Bone marrow (tissue), 2 donors: Measurements from ENCODE around the gene IQCH.
"Not testable (repeated sequence)": the region's sequence is repeated elsewhere in the genome, so short reads cannot be mapped to it uniquely, and the experiment has no call there.

Experiments
- DNase-seq, 2 donors: peaks; one replicate each; lab custom pipeline; 2025; lab: John Stamatoyannopoulos, UW

Gene IQCH

GRCh38 chr15:67246606-67247005, 8.0 kb upstream of the IQCH start:
- not testable (repeated sequence) for DNase-seq

GRCh38 chr15:67248011-67248505, 6.5 kb upstream of the IQCH start:
- no peak for DNase-seq

- no peak for DNase-seq
Observed at GRCh38 chr15:67249830-67250229, 4.8 kb upstream of the IQCH start.

DNA sequence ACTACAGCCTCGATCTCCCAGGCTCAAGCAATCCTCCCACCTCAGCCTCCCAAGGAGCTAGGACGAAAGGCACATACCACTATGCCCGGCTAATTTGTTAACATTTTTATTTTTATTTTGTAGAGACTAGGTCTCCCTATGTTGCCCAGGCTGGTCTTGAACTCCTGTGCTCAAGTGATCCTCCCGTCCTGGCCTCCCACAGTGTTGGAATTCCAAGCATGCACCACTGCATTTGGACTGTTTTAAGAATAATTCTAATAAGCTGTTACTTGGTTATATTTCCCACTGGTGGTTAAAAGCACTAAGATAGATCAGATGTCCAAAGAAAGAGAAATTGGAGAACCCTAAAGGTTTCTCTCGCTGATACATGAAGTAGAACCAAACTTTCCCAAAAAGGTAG, 3.3 kb upstream of the IQCH start:
- no peak for DNase-seq

DNA sequence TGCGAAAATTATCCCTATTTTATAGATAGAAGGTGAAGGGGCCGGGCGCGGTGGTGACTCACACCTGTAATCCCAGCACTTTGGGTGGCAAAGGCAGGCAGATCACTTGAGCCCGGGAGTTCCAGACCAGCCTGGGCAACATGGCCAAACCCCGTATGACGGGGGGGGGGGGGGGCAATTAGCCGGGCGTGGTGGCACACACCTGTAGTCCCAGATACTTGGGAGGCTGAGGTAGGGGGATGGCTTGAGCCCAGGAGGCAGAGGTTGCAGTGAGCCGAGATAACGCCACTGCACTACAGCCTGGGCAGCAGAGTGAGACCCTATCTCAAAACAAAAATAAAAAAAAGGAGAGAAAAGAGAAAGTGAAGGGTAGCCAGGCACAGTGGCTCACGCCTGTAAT, 1.5 kb upstream of the IQCH start:
- no peak for DNase-seq

GRCh38 chr15:67253549-67254237, 893 bp upstream of the IQCH start:
- DNase-seq: peak in 1 of 2 donors; percentile 21

GRCh38 chr15:67256051-67256450, 1.5 kb downstream of the IQCH start:
- no peak for DNase-seq

DNA sequence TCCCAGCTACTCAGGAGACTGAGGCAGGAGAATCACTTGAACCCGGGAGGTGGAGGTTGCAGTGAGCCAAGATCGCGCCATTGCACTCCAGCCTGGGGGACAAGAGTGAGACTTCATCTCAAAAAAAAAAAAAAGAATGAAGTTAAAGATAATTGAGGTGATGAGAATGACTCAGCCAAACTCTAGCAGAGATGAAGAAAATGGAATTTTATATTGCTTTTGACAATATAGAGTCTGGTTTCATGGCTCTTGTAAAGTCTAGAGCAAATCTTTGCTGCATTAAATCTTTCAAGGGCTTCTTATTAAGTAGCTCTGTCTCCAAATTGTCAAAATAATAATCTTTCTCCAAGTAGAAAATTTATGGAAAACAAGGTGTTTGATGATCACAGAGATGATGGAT, 3.8 kb downstream of the IQCH start:
- not testable (repeated sequence) for DNase-seq

- DNase-seq: no peak
Observed at GRCh38 chr15:67259379-67259778, 4.8 kb downstream of the IQCH start.

- DNase-seq: no peak
Observed at GRCh38 chr15:67259806-67260205, 5.2 kb downstream of the IQCH start.

- no peak for DNase-seq
Observed at GRCh38 chr15:67266870-67267269, 12.3 kb downstream of the IQCH start.

GRCh38 chr15:67267440-67267839, 12.9 kb downstream of the IQCH start:
- no peak for DNase-seq

GRCh38 chr15:67267951-67268941, 13.7 kb downstream of the IQCH start:
- no peak for DNase-seq

- no peak for DNase-seq
Observed at GRCh38 chr15:67274236-67274635, 19.6 kb downstream of the IQCH start.

DNA sequence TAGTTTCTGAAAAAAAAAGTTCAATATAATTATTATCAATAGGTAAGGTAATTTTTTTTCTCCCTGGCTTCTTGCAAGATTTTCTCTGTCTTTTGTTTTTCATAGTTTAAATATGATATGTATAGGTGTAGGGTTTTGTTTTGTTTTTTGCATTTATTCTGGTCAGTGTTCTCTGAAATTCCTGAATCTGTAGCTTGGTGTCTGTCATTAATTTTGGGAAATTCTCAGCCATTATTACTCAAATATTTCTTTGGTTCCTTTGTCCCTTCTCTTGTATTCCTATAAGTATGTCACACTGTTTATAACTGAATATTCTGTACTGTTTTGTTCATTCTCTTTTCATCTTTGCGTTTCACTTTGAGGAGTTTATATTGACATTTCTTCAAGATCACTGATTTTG, 22.1 kb downstream of the IQCH start:
- no peak for DNase-seq

- no peak for DNase-seq
Observed at GRCh38 chr15:67280217-67280616, 25.6 kb downstream of the IQCH start.

- DNase-seq: no peak
Observed at GRCh38 chr15:67281714-67282113, 27.1 kb downstream of the IQCH start.

DNA sequence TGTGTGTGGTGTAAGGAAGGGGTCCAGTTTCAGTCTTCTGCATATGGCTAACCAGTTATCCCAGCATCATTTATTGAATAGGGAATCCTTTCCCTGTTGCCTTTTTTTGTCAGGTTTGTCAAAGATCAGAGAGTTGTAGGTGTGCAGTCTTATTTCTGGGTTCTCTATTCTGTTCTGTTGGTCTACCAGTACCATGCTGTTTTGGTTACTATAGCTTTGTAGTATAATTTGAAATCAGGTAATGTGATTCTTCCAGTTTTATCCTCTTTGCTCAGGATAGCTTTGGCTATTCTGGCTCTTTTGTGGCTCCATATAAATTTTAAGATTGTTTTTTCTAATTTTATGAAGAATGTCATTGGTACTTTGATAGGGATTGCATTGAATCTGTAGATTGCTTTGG, 31.0 kb downstream of the IQCH start:
- not testable (repeated sequence) for DNase-seq

DNA sequence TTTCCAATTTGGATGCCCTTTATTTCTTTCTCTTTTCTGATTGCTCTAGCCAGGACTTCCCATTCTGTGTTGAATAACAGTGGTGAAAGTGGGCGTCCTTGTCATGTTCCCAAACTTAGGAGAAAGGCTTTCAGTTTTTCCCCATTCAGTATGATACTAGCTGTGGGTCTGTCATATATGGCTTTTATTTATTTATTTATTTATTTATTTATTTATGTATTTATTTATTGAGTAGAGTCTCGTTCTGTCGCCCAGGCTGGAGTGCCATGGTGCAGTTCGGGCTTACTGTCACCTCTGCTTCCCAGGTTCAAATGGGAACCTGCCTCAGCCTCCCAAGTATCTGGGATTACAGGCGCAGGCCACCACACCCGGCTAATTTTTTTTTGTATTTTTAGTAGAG, 31.8 kb downstream of the IQCH start:
- DNase-seq: not testable (repeated sequence)

- no peak for DNase-seq
Observed at GRCh38 chr15:67290319-67290718, 35.7 kb downstream of the IQCH start.

DNA sequence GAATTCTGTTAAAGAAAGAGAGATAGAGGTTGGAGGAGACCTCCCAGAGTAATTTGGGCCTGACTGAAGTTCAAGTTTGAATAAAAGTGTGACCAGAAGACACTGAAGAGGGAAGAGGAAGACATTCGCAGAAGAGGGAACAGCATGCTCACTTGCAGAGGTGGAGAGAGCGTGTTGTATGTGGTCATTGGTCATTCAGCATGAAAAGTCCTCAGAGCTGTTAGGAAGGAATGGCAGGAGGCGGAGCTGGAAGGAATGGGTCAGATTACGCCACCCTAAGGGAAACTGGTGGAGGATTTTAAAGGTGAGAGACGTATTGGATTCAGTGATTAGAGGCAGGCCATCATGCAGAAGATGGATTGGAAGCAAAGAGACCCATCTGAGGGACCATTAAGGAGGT, 41.6 kb downstream of the IQCH start:
- no peak for DNase-seq

DNA sequence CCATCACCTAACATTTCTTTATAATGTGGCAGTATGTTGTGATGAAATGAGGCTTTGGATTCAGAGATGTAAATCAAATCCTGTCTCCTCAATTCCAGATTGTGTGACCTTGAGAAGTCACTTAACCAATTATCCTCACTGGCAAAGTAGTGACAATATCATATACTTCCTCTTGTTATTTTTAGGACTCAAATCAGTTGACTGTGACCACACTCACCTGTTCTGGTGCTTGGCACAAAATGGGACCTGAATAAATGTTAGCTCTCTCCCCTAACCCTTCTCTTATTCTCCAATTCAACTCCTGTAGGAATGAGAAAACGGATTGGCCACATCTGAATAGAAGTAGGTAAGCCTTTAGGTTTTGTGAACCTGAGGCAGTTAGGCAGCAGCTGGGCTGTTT, 42.1 kb downstream of the IQCH start:
- no peak for DNase-seq
